ENCODE results near the gene TATDN3. TPM values are rescaled to one million over a fixed set of nuclear protein-coding genes. Genes with fewer than 3 reads are reported as not detected.
"Not testable (repeated sequence)": the region's sequence is repeated elsewhere in the genome, so short reads cannot be mapped to it uniquely, and the experiment has no call there.

TATDN3 gene, protein sequence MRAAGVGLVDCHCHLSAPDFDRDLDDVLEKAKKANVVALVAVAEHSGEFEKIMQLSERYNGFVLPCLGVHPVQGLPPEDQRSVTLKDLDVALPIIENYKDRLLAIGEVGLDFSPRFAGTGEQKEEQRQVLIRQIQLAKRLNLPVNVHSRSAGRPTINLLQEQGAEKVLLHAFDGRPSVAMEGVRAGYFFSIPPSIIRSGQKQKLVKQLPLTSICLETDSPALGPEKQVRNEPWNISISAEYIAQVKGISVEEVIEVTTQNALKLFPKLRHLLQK
- 10 to 100 TPM; 19.8 to 22.2 (median 21.6) TPM for polyA plus RNA-seq (ENCODE audit: insufficient read length in 3 of 3)

- DNase-seq (ENCODE audit: low read depth in 3 of 3, low spot score in 2 of 3) = peak; percentile 89 to 96 (median 95)
Observed at GRCh38 chr1:212791676-212792395, at the start of gene TATDN3, which contains the start of gene NSL1. TATDN3 (plus strand) TSS chr1:212791894; CDS start chr1:212791922, 28 bp downstream. NSL1 (minus strand) TSS chr1:212791777; CDS start chr1:212791763, 14 bp downstream.

DNA sequence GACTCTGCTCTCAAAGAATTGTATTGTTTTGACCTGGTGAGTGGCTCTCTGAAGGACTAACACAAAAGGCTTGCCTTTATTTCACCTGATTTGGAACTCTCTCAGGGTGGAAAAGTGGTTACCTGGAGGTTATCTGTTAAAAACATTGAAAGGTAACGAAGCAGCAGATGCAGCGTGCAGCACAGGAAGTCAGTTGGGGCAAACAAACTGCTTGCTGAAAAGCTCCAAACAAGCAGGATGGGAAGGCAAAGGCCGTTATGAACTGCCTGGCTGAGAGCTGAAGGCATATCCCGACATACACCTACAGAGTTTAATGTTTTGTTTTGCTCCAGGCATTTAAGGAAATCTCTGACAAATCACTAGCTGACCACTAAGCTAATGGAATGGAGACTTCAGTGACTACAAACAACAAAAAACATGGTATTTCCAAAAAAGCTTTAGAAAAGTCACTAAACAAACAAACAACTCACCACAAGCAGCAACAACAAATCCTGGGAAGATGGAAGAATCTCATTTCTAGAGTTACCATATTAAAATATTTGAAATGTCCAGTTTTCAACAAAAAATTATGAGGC is 47.7 kb upstream of the TATDN3 start:
- no peak for DNase-seq (ENCODE audit: low read depth in 3 of 3, low spot score in 2 of 3)

DNA sequence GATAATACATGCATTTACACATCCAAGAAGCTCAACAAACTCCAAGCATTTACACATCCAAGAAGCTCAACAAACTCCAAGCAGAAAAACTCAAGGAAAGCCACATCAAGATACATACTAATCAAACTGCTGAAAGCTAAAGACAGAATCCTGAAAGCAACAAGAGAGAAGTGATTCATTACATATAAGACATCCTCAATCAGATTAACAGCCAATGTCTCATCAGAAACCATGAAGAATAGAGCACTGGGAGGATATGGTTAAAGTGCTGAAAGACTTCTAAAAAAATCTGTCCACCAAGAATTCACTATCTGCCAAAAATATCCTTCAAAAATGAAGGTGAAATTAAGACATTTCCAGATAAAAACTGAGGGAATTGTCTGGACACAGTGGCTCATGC is 46.4 kb upstream of the TATDN3 start:
- no peak for DNase-seq (ENCODE audit: low read depth in 3 of 3, low spot score in 2 of 3)

DNA sequence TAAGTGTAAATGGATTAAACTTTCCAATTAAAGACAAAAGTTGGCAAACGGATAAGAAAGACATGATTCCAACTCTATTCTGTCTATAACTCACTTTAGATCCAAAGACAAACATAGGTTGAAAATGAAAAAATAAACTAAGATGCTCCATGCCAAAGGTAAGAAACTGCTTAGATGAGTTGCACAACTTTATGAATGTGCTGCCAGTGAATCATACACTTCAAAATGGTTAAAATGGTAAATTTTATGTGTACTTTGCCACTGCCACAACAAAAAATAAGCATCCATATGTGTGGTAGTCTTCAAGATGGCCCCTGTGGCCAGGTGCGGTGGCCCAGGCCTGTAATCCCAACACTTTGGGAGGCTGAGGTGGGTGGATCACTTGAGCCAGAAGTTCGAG is 45.1 kb upstream of the TATDN3 start:
- no peak for DNase-seq (ENCODE audit: low read depth in 3 of 3, low spot score in 2 of 3)

DNA sequence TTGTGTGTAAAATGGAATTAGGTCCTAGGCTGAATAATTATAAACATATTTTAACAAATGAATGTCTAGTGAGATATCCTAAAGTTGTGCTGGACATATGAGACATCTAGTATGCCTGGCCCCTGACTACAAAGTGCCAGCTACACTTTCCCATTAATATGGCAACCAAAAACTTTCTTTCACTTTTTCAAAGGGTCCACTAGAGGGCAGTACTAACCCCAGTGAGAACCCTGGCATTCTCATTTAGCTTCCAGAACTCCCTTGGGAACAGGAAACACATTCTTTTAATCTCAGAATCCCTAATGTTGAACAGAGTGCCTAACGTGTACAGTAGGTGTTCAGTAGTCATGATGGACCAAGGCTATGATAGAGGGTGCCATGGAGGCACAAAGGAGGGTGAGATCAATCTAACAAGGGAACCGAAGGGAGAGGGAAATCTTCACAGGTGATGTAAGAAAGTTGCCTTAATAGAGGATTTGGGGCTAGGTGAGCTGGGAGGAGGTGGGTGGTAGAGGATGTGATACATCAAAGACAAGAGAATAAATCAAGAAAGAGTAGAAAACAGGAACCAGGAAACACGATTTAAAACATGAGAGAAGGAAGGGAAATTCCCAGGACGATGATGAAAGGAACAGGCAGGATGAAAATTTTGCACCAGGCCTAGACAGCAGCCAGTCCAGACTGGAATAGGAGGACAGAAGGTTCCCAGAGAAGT is 41.7 kb upstream of the TATDN3 start:
- peak; percentile 10 to 37 (median 32) for DNase-seq (ENCODE audit: low read depth in 3 of 3, low spot score in 2 of 3)

- DNase-seq (ENCODE audit: low read depth in 3 of 3, low spot score in 2 of 3) = no peak
Observed at GRCh38 chr1:212752252-212752933, 39.3 kb upstream of the TATDN3 start.

GRCh38 chr1:212752934-212753497 is 38.7 kb upstream of the TATDN3 start:
- no peak for DNase-seq (ENCODE audit: low read depth in 3 of 3, low spot score in 2 of 3)

- no peak for DNase-seq (ENCODE audit: low read depth in 3 of 3, low spot score in 2 of 3)
Observed at GRCh38 chr1:212753749-212754148, 37.9 kb upstream of the TATDN3 start.

GRCh38 chr1:212754193-212754592 is 37.5 kb upstream of the TATDN3 start:
- no peak for DNase-seq (ENCODE audit: low read depth in 3 of 3, low spot score in 2 of 3)

- DNase-seq (ENCODE audit: low read depth in 3 of 3, low spot score in 2 of 3) = no peak
Observed at GRCh38 chr1:212754680-212755079, 37.0 kb upstream of the TATDN3 start.

- DNase-seq (ENCODE audit: low read depth in 3 of 3, low spot score in 2 of 3) = no peak
Observed at GRCh38 chr1:212759683-212760082, 32.0 kb upstream of the TATDN3 start.

DNA sequence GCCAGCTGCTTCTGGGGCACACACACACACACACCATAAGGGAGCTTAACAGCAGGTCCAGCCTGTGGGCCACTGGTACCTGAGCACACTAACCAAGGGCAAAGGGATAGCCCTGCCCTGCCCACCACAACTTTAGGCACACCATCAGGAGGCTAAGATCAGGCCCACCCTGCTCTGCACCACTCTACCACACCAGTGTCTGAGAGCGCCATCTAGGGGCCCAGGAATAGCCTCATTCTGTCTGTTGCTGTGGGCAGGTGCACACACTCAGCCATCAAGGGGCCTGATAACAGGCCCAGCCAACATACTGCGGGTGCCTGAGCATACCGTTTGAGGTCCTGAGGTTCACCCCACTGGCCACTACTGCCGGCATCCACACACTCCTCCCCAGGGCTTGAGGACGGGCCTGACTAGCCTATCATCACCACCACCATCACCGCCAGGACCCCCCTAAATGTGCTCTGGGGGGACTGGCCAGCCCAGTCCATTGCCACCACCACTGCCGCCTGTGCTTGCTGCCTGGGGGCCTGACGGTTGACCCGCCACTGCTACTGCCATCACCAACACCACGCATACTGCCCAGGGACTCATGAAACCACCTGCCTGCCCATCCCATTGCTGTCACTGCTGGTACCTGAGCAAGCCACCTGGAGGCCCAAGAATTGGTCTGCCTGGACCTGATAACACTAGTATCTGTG is 31.4 kb upstream of the TATDN3 start:
- no peak for DNase-seq (ENCODE audit: low read depth in 3 of 3, low spot score in 2 of 3)

GRCh38 chr1:212762234-212762633 is 29.5 kb upstream of the TATDN3 start:
- DNase-seq (ENCODE audit: low read depth in 3 of 3, low spot score in 2 of 3) = no peak

DNA sequence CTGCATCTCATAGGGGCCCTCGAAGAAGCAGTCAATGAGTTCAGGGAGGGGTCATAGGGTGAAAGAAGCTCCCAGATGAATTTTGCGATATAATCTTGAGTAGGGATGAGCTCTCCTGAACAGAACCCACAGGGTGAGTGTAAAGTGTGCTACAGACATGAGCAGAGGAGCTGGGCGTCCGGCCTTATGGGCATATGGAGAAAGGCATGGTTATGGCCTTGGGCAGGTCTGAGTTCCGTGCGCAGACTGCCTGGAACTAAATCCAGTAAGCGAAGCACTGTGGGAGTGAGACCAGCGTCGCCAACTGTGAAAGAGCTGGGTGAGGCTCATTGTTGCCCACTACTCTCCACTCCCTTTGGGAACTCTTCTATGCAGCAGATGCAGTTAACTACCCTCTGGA is 28.9 kb upstream of the TATDN3 start:
- no peak for DNase-seq (ENCODE audit: low read depth in 3 of 3, low spot score in 2 of 3)

DNA sequence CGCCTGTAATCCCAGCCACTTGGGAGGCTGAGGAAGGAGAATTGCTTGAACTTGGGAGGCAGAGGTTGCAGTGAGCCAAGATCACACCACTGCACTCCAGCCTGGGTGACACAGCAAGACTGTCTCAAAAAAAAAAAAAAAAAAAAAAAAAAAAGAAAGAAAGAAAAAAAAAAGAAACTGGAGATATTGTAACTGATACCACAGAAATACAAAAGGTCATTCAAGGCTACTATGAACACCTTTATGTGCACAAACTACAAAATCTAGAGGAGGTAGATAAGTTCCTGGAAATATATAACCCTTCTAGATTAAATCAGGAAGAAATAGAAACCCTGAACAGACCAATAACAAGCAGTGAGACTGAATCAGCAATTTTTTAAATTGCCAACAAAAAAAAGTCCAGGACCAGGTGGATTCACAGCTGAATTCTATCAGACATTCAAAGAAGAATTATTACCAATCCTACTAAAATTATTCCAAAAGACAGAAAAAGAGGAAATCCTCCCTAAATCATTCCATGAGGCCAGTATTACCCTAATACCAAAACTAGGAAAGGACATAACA is 26.9 kb upstream of the TATDN3 start:
- not testable (repeated sequence) for DNase-seq (ENCODE audit: low read depth in 3 of 3, low spot score in 2 of 3)

GRCh38 chr1:212766825-212767224 is 24.9 kb upstream of the TATDN3 start:
- DNase-seq (ENCODE audit: low read depth in 3 of 3, low spot score in 2 of 3) = not testable (repeated sequence)

GRCh38 chr1:212769459-212770167 is 22.1 kb upstream of the TATDN3 start:
- no peak for DNase-seq (ENCODE audit: low read depth in 3 of 3, low spot score in 2 of 3)

GRCh38 chr1:212771341-212771740 is 20.4 kb upstream of the TATDN3 start:
- no peak for DNase-seq (ENCODE audit: low read depth in 3 of 3, low spot score in 2 of 3)

DNA sequence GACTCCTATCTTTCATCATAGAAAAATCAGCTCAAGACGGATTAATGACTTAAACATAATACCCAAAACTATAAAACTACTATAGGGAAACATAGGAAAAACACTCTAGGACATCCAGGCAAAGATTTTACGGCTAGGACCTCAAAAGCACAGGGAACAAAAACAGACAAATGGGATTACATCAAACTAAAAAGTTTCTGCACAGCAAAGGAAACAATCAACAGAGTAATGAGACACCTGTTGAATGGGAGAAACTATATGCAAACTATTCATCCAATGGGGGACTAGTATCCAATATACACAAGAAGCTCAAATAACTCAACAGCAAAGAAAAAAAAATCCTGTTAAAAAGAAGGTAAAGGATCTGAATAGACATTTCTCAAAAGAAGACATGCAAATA is 18.7 kb upstream of the TATDN3 start:
- no peak for DNase-seq (ENCODE audit: low read depth in 3 of 3, low spot score in 2 of 3)
